GM18505 (cell line): Measurements from ENCODE around the gene HERC6.
A peak's percentile ranks its signal among the peaks of the same experiment; 100 is the strongest.

Experiments used
- ATAC-seq: cut with Tn5 transposase; IDR thresholded peaks from one replicate; pipeline ENCODE4 v1.9.1; 2021; ENCODE audit not compliant: unreplicated experiment
- POLR2A ChIP-seq: IDR thresholded peaks from 4 replicates; pipeline ENCODE4 v1.6.1; 2011; ENCODE audit warnings: borderline replicate concordance; ENCODE audit not compliant: insufficient read depth, insufficient read length; ENCODE audit errors: extremely low read depth

HERC6 gene

DNA sequence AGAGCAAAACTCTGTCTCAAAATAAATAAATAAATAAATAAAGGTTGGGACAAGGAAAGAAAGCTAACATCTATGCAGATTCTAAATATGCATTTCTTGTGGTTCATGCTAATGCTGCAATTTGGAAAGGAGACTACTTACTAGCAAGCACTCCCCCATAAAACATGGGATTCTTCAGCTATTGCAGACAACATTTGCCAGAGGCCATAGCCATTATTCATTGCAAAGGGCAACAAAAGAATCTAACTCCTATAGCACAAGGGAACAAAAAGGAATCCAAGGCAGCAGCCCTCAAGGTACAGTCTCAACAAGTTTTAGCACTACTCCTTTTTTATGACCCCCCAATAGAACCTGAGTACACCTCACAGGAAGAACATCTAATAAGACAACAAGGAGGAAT is 70.2 kb downstream of the HERC6 start:
- no peak for TF ChIP-seq POLR2A
- no peak for ATAC-seq

- no peak for TF ChIP-seq POLR2A
- ATAC-seq, result no peak
Measured at GRCh38 chr4:88449290-88449689, 70.6 kb downstream of the HERC6 start.

DNA sequence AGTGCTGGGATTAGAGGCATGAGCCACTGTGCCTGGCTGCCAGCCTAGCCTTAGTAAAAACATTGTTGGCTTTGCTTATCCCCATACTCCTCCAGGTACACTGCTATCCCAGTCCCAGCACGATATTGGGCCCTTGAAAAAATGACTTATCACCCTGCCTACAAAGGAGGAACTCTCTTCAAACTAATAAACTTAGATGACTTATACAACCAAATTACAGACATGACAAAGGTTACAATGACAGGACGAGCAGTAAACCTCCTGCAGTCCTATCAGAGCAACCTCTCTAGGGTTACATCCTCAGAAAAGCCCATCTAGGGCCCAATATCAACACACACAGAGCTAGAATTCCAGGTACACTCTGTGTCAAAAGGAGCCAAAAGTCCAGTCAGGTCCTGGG is 72.6 kb downstream of the HERC6 start:
- ATAC-seq, result no peak
- no peak for TF ChIP-seq POLR2A

GRCh38 chr4:88452912-88453311 is 74.3 kb downstream of the HERC6 start:
- no peak for TF ChIP-seq POLR2A
- no peak for ATAC-seq

DNA sequence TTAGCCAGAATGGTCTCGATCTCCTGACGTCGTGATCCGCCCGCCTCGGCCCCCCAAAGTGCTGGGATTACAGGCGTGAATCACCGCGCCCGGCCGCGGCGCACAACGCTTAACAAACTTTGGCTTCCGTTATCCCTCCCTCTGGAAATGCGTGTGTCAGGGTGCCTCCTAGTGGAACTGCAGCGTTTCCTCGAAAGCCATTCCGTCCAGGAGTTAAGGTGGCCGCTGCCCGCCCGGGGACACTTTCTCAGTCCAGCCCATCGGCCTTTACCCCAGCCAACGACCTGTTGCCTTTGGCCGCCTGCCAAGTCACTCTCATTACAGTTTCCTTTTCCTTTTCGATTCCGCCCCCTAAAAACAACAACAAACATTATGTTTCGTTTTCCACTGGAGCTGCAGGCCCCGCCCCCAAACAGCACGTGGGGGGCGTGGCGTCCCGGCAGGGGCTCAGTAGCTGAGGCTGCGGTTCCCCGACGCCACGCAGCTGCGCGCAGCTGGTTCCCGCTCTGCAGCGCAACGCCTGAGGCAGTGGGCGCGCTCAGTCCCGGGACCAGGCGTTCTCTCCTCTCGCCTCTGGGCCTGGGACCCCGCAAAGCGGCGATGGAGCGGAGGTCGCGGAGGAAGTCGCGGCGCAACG is 78.1 kb downstream of the HERC6 start, which contains the start of gene HERC5:
HERC5 (plus strand) TSS at position 450 of the 637 bp plus-strand sequence; CDS start at position 601, 151 bp downstream.
- ATAC-seq, result peak; percentile 95
- peak; percentile 67 for TF ChIP-seq POLR2A

- peak; percentile 47 for ATAC-seq
- no peak for TF ChIP-seq POLR2A
Measured at GRCh38 chr4:88457307-88458103, 78.9 kb downstream of the HERC6 start.

DNA sequence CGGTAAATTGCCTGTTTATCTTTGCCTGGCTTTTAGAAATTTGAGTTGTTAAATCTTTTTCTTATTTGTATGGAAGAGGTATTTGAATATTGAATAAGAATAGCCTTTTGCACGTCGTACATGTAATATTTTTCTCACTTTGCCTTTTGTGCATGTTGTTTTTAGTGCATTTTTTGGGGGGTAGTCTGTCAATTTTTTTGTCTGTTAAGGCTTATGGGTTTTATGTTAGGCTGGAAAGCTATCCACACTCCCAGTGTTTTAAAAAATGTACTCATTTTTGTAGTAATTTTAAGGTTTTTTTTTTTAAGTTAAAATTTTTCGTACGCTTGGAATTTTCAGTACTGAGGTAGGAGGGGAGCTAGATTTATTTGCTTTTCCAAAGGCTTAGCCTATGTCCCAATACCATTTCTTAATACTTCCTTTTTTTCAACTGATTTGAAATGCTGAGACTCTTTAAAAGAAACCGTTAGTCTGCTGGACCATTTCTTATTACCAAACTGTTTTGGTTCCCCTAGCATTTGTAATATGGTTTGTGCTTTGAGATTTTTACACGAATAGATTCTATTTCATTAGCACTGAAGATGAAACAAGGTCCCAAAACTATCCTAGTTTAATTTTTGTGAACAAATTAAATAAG is 79.6 kb downstream of the HERC6 start:
- TF ChIP-seq POLR2A, result no peak
- no peak for ATAC-seq

DNA sequence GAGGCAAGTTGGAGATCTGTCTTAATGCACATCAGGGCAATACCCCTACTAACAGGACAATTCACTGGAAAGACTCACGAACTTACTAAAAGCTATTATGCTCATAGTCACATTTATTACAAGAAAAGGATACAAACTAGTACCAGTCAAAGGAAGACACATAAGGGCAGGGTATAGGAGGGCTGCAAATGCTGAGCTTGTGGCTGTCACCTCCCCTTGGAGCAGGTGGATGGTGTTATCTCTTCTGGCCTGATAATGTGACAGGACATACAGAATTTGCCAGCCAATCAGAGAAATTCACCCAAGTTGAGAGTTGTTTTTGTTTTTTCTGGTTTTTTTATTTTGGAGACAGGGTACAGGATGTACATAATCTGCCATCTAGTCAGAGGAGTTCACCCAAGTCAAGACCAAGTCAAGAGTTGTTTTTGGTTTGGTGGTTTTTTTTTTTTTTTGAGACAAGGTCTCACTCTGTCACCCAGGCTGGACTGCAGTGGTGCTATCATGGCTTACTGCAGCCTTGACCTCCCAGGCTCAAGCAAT is 87.1 kb downstream of the HERC6 start:
- ATAC-seq, result no peak
- TF ChIP-seq POLR2A, result no peak

- no peak for TF ChIP-seq POLR2A
Measured at GRCh38 chr4:88467392-88467791, 88.7 kb downstream of the HERC6 start.

DNA sequence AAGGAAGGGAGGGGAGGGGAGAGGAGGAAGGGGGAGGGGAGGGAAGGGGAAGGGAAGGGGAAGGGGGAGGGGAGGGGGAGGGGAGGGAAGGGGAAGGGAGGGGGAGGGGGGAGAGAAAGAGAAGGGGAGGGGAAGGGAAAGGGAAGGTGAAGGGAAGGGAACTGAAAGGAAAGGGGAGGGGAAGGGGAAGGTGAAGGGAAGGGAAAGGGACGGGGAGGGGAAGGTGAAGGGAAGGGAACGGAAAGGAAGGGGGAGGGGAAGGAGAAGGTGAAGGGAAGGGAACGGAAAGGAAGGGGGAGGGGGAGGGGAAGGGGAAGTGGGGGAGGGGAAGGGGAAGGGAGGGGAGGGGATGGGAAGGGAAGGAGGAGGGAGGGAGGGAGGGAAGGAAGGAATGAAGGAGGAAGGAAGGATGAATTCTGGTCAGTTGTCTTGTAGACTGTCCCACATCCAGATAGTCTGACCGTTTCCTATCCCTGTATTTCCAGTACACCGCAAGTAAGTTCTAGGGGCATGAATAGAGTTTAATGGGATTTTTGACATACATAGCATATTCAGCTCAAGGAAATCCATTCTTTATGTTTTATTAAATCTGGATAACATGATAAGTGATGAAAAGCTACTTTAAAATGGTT is 98.7 kb downstream of the HERC6 start:
- no peak for TF ChIP-seq POLR2A
- ATAC-seq, result no peak

More at GRCh38 chr4:88467392-88467791, 88.7 kb downstream of the HERC6 start:
- ATAC-seq, result no peak

DNA sequence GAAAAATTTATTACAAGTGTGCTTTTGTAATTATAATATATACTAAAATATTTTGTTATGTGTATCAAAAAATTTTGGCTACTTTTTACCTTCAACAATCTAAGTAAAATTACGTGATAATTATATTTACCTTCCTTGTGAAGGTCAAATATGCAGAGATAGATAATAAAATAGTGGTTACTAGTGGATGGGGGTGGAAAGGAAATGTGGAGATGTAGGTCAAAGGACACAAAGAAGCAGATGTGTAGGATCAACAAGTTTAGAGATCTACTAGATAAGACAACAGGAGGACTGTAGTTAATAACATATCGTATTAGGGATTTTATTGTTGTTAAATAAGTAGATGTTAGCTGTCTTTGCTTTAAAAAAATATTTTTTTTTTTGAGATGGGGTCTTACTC is 99.6 kb downstream of the HERC6 start:
- no peak for ATAC-seq
- no peak for TF ChIP-seq POLR2A

- TF ChIP-seq POLR2A, result no peak
Measured at GRCh38 chr4:88481537-88481936, 102.9 kb downstream of the HERC6 start.

More at GRCh38 chr4:88481537-88481936, 102.9 kb downstream of the HERC6 start:
- ATAC-seq, result no peak
